Ovary (tissue), 3 donors: ENCODE data around the gene SCG3.

Source experiments
- EP300 ChIP-seq: sonication (generic); formaldehyde crosslinking; IDR thresholded peaks from one replicate; pipeline ENCODE4 v1.6.1; 2017; ENCODE audit warnings: antibody characterized with exemption
- POLR2A ChIP-seq: fragments of 450-650 bp; IDR thresholded peaks from one replicate; pipeline ENCODE4 v1.6.1; 2017; ENCODE audit warnings: antibody characterized with exemption, mild to moderate bottlenecking, moderate library complexity
- TF ChIP-seq, protein P1 (sequence below), 3 donors: fragments of 450-650 bp in 2 of 3; fragments of 200-600 bp in 1 of 3; IDR thresholded peaks; one replicate each; pipeline versions ENCODE4 v1.5.1 to v1.8.0; 2016 to 2022; ENCODE audit warnings: antibody characterized with exemption in 3 of 3, mild to moderate bottlenecking in 1 of 3
- donor health status: DM: no; HTN: no; CAD: no.

DNA sequence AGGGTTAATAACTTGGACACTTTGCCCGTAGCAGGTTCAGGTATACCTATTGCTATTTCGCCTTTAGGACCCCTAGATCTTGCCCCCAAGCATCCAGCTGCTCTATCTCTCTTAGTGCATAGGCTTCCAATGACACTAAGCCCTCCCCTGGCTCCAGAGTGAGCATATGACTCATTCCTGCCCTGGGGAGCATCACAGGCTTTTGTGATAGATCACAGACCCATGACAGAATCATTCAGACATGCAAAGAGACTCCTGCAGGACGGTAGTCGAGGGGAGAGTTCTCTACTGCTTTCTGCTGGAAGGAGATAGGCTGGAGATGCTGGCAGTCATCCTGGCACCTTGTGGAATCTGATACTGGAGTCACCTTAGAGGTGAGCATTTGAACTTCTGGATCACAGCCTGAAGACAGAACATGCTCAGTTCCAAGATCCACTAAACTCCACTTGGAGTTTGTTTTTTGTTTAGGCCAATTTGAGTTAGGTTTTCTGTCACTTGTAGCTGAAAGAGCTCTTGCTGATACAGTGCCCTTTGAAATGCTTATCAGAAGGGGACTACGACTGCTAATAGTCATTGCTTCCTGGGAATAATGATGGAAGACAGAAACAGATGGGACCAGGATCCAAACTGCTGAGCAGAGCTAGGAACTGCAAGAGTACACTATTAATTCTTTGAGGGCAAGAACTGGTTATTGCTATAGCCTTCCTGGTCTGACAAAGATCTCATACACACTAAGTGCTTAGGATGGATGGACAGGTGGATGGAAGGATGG, 45.2 kb downstream of the SCG3 start:
- TF ChIP-seq, protein P1, sequence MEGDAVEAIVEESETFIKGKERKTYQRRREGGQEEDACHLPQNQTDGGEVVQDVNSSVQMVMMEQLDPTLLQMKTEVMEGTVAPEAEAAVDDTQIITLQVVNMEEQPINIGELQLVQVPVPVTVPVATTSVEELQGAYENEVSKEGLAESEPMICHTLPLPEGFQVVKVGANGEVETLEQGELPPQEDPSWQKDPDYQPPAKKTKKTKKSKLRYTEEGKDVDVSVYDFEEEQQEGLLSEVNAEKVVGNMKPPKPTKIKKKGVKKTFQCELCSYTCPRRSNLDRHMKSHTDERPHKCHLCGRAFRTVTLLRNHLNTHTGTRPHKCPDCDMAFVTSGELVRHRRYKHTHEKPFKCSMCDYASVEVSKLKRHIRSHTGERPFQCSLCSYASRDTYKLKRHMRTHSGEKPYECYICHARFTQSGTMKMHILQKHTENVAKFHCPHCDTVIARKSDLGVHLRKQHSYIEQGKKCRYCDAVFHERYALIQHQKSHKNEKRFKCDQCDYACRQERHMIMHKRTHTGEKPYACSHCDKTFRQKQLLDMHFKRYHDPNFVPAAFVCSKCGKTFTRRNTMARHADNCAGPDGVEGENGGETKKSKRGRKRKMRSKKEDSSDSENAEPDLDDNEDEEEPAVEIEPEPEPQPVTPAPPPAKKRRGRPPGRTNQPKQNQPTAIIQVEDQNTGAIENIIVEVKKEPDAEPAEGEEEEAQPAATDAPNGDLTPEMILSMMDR (IDR thresholded peaks at IDR 0.05) = no peak
- TF ChIP-seq EP300 = no peak
- no peak for TF ChIP-seq POLR2A
